ENCODE results near the gene TXN. TPM values are rescaled to one million over a fixed set of nuclear protein-coding genes. Genes with fewer than 3 reads are reported as not detected.

Gene TXN
- total and polyA plus RNA-seq, 2 of the 8 experiments (the other 6 are each of a cell fraction or from before 2014, with no cell fraction given), result 297 to 419 TPM

GRCh38 chr9:110282739-110283081 is 26.4 kb upstream of the TXN start (continued):
- TF ChIP-seq EP300 (IDR thresholded peaks at IDR 0.05; ENCODE audit: borderline replicate concordance in 1 of 2, low read depth in 2 of 2, low read length in 2 of 2) (no peak), KDM1A (IDR thresholded peaks at IDR 0.05; ENCODE audit: borderline replicate concordance, low read length) (no peak), TBP (IDR thresholded peaks at IDR 0.05; ENCODE audit: low read depth, low read length) (no peak), NANOG (IDR thresholded peaks at IDR 0.05; ENCODE audit: insufficient read depth, low read depth, low read length, poor library complexity, severe bottlenecking) (no peak), JUND (IDR thresholded peaks at IDR 0.05; ENCODE audit: low read length) (no peak), TCF12 (IDR thresholded peaks at IDR 0.05; ENCODE audit: low read depth, low read length) (no peak), KDM4A (IDR thresholded peaks at IDR 0.05; ENCODE audit: low read depth, low read length, severe bottlenecking) (no peak), RXRA (IDR thresholded peaks at IDR 0.05; ENCODE audit: insufficient read depth, low read depth, low read length) (no peak)

All from H1 (cell line).